Testis (tissue), 3 donors: ENCODE data around the gene SLC16A9. TPM values are rescaled to one million over a fixed set of nuclear protein-coding genes. Genes with fewer than 3 reads are reported as not detected.

ENCODE experiments used
- DNase-seq: peaks from one replicate; pipeline ENCODE4 v3.0.0-alpha.2; 2019
- H3K27ac ChIP-seq, 2 donors: fragments of 200-600 bp; sonication (generic); one replicate each; pipeline ENCODE4 v1.5.1; 2019
- H3K27me3 ChIP-seq: fragments of 200-600 bp; sonication (generic); one replicate; pipeline ENCODE4 v1.5.1; 2019
- H3K36me3 ChIP-seq: fragments of 200-600 bp; sonication (generic); one replicate; pipeline ENCODE4 v1.5.1; 2017; ENCODE audit warnings: low read depth; ENCODE audit errors: missing control alignments
- H3K4me1 ChIP-seq: fragments of 200-600 bp; sonication (generic); one replicate; pipeline ENCODE4 v1.5.1; 2019
- H3K4me3 ChIP-seq, 2 donors: fragments of 200-600 bp; sonication (generic); one replicate each; pipeline ENCODE4 v1.5.1; 2017 to 2019
- H3K9me3 ChIP-seq: fragments of 200-600 bp; sonication (generic); one replicate; pipeline ENCODE4 v1.5.1; 2017
- CTCF ChIP-seq, 3 experiments: fragments of 450-650 bp in 2 of 3; fragments of 200-600 bp in 1 of 3; sonication (generic) in 1 of 3; IDR thresholded peaks; one replicate each; pipeline ENCODE4 v1.5.1; 2016 to 2019; ENCODE audit warnings: antibody characterized with exemption in 3 of 3, mild to moderate bottlenecking in 2 of 3, moderate library complexity in 1 of 3
- POLR2A ChIP-seq: fragments of 450-650 bp; IDR thresholded peaks from one replicate; pipeline ENCODE4 v1.6.1; 2017; ENCODE audit warnings: antibody characterized with exemption, mild to moderate bottlenecking, moderate library complexity
- WGBS, 2 donors: methylation state at CpG; one replicate each; pipeline ENCODE4 v1.1.5; 2018; 5-methylcytosine and 5-hydroxymethylcytosine counted together
- intact Hi-C: fragments of 100-400 bp; cut with DNase I; formaldehyde crosslinking; loops from one replicate; pipeline ENCODE4 v1.15.1; 2023; ENCODE audit warnings: low total_unique reads
- polyA plus RNA-seq: library from polyadenylated mRNA; stranded (reverse); fragments of 350-450 nt; fragmentation: Illumina TruSeq; extraction: RNeasy Lipid Tissue Mini Kit (QIAGEN cat#74804); gene quantifications from one replicate; pipeline ENCODE4 v1.2.3, GENCODE V29; 2014; ENCODE audit warnings: low read depth, low replicate concordance; ENCODE audit not compliant: insufficient read depth
- total RNA-seq, 2 donors: library from RNA; depleted of rRNA; stranded (reverse); fragments of >200 nt; gene quantifications; one replicate each; pipeline ENCODE4 v1.2.3, GENCODE V29; 2016

Gene SLC16A9
- total and polyA plus RNA-seq, 3 donors from 2014 or later: 3.8 to 9.8 (median 4.0) TPM

- no peaks in the 10 kb centered on the region for H3K36me3 ChIP-seq
- TF ChIP-seq POLR2A: no peak
- no peak for TF ChIP-seq CTCF (IDR thresholded peaks at IDR 0.05)
- no peaks in the 10 kb centered on the region for H3K27me3 ChIP-seq
- intact Hi-C loops: no loop called here
- no peaks in the 10 kb centered on the region for H3K4me1 ChIP-seq
- H3K4me3 ChIP-seq: no peak overlapping the region
- DNase-seq: no peak
- H3K27ac ChIP-seq: no peak overlapping the region
- no peaks in the 10 kb centered on the region for H3K9me3 ChIP-seq
Measured at GRCh38 chr10:59705931-59706330, 3.7 kb downstream of the SLC16A9 start.

- H3K27ac ChIP-seq: no peak overlapping the region
- no peak overlapping the region for H3K4me3 ChIP-seq
- DNase-seq: no peak
- H3K27me3 ChIP-seq: no peaks in the 10 kb centered on the region
- H3K36me3 ChIP-seq: no peaks in the 10 kb centered on the region
- 77 to 82% methylated on average over 2 of the region's 2 CpGs for WGBS, 2 donors
- TF ChIP-seq CTCF (IDR thresholded peaks at IDR 0.05) (no peak), POLR2A (no peak)
- intact Hi-C loops: no loop called here
- no peaks in the 10 kb centered on the region for H3K4me1 ChIP-seq
- H3K9me3 ChIP-seq: no peaks in the 10 kb centered on the region
Measured at GRCh38 chr10:59704630-59705029, 5.0 kb downstream of the SLC16A9 start.

GRCh38 chr10:59702347-59702746 is 7.3 kb downstream of the SLC16A9 start:
- H3K36me3 ChIP-seq: no peaks in the 10 kb centered on the region
- 88 to 96% methylated on average over 4 of the region's 4 CpGs for WGBS, 2 donors
- no peak for DNase-seq
- no peaks in the 10 kb centered on the region for H3K4me1 ChIP-seq
- TF ChIP-seq CTCF (IDR thresholded peaks at IDR 0.05) (no peak), POLR2A (no peak)
- H3K27me3 ChIP-seq: no peaks in the 10 kb centered on the region
- no peak overlapping the region for H3K27ac ChIP-seq
- no peaks in the 10 kb centered on the region for H3K9me3 ChIP-seq
- no peak overlapping the region for H3K4me3 ChIP-seq
- intact Hi-C loops: no loop called here

GRCh38 chr10:59700709-59701108 is 8.9 kb downstream of the SLC16A9 start:
- Histone ChIP-seq H3K9me3 (no peaks in the 10 kb centered on the region), H3K27ac (no peak overlapping the region), H3K4me3 (no peak overlapping the region), H3K27me3 (no peaks in the 10 kb centered on the region), H3K36me3 (no peaks in the 10 kb centered on the region), H3K4me1 (no peaks in the 10 kb centered on the region)
- intact Hi-C loops: no loop called here
- DNase-seq: no peak
- WGBS, 2 donors: 63 to 65% methylated on average over 4 of the region's 4 CpGs
- TF ChIP-seq POLR2A (no peak), CTCF (IDR thresholded peaks at IDR 0.05) (no peak)

GRCh38 chr10:59698326-59698725 is 11.3 kb downstream of the SLC16A9 start:
- intact Hi-C loops: no loop called here

More at GRCh38 chr10:59698326-59698725, 11.3 kb downstream of the SLC16A9 start:
- Histone ChIP-seq H3K27me3 (no peaks in the 10 kb centered on the region), H3K27ac (no peak overlapping the region), H3K4me3 (no peak overlapping the region), H3K9me3 (no peaks in the 10 kb centered on the region), H3K4me1 (no peaks in the 10 kb centered on the region), H3K36me3 (no peaks in the 10 kb centered on the region)
- TF ChIP-seq POLR2A (no peak), CTCF (IDR thresholded peaks at IDR 0.05) (no peak)
- 36 to 71% methylated on average over 1 of the region's 1 CpG for WGBS, 2 donors
- DNase-seq: no peak
